GM19023 (cell line): ENCODE results near the gene IWS1.
"Not testable (repeated sequence)": the region's sequence is repeated elsewhere in the genome, so short reads cannot be mapped to it uniquely, and the experiment has no call there.

Experiments
- ATAC-seq: cut with Tn5 transposase; IDR thresholded peaks from one replicate; pipeline ENCODE4 v1.9.1; 2021; ENCODE audit warnings: mild to moderate bottlenecking, moderate library complexity; ENCODE audit not compliant: unreplicated experiment

The IWS1 gene

DNA sequence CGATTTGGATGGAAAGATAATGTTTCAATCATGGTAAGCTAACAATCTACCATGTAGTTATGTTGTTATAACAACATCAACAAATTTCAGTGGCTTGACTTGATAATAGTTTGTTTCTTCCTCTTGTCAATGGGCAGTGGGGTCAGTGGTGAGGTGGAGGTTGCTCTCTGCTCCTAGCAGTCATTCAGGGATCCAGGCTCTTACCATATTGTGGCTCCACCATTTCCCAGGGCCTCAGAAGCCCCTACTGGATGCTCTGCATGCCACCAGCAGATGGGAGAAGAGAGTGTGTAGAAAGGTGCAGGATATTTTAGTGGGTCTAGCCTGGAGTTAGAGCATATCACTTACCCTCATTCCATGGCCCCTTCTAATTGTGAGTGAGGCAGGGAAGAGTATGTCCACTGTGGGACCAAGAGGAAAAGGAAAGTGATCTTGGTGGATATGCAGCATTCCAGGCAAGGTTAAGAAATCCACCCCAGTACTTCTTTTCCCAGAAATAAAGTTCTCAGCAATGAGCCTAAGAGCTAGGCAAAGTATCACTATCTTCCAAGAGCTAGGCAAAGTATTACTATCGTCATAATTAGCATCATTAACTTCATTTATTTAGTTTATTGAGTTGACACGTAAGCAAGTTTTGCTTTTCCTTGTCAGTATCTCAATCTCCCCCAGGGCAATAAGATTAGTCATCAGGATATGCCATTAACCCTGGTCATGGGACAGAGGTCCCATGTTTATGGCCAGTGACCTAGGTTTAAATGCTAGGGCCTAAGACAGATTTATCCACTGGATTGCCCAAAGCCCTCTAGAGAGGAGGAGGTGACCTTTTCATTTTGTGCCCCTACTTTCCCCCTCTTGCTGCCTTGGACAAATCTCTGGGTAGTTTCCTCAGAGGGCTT lies 4.2 kb upstream of the IWS1 start:
- no peak for ATAC-seq

DNA sequence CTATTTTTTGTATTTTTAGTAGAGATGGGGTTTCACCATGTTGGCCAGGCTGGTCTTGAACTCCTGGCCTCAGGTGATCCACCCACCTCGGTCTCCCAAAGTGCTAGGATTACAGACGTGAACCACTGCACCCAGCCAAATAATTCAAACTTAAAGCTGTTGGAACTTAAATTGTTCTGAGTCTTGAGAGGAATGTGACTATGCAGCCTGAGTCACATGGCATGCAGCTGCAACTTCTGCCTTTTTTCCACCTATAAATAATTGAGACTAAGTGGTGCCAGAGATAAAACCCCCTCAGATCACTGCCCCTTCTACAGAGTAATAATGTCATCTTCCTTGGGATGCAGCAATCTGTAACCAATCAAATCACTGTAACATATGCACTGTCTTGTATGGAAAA lies 3.1 kb upstream of the IWS1 start:
- ATAC-seq: not testable (repeated sequence)

DNA sequence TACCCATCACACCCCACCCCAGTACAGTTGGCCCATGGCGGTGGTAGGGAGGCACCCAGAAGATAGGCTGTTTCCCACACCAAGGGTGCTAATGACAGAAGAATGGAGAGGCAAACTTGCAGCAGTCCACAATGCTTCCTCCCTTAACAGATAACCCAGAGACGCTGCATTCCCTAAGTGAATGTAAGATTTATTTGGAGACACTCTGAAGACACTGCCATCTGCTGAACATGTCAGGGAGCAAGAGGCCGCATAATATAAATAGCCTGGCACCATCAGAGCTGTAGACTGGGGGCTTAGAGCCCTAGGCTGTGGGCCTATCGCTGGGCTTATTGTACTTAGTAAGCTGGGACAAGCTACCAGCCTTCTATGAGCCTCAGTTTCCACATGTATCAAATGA lies 2.2 kb upstream of the IWS1 start:
- ATAC-seq: no peak

DNA sequence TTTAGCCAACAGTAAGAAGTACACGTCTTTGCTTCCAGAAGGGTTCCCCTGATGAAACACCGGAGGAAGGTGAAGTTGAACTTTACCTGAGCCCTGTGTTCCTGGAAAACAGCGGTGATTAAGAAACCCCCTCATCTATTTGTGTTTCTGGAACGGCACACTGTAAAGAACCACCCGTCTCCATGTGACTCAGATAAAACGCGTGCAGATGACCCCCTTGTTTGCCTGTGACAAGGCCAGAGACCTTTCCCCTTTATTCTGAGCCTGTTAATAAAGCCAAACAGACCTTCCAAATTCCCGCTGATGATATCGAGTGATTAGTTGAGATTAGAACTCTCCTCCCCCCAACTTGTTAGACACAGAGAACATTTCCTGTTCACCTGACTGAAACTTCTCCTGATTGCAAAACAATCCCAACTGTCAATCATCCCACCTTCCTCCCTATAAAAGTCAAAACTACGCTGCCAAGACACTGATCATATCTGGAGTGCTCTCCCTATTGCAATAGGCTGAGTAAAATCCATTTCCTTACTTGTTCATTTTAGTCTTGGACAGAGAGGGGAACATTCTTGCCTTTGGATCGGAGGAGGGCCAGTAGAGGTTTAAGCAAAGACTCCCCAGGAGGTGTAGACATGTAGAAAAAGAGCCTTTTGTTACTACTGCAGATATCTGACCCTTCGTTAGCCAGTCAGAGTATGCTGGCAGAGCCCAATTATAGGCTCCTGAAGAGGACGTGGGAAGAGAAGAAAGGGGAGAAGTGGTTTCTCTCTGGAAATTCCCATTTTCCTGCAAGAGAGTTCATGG lies 914 bp upstream of the IWS1 start:
- ATAC-seq: peak; percentile 15

GRCh38 chr2:127525691-127526131 lies 578 bp downstream of the IWS1 start:
- peak; percentile 7 for ATAC-seq

GRCh38 chr2:127524198-127524834 lies 2.0 kb downstream of the IWS1 start:
- not testable (repeated sequence) for ATAC-seq

GRCh38 chr2:127523269-127523939 lies 2.9 kb downstream of the IWS1 start:
- ATAC-seq: no peak

DNA sequence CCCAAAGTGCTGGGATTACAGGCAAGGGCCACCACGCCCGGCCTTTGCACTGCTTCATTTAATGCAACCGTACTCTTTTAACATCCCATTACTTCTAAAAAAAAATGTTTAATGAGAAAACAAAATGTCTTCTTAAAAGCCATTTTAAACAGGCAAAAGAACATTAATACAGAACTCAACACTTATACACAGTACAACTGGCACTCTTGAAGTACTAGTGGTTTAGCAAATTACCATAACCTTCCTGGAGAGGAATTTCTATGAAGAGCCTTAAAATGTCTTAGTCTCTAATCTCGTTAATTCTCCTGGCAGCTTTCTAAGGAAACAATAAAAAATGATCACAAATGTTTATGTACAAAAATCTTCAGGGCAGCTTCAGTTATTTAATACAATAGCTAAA lies 5.9 kb downstream of the IWS1 start:
- no peak for ATAC-seq

- no peak for ATAC-seq
Observed at GRCh38 chr2:127517465-127517864, 8.8 kb downstream of the IWS1 start.

DNA sequence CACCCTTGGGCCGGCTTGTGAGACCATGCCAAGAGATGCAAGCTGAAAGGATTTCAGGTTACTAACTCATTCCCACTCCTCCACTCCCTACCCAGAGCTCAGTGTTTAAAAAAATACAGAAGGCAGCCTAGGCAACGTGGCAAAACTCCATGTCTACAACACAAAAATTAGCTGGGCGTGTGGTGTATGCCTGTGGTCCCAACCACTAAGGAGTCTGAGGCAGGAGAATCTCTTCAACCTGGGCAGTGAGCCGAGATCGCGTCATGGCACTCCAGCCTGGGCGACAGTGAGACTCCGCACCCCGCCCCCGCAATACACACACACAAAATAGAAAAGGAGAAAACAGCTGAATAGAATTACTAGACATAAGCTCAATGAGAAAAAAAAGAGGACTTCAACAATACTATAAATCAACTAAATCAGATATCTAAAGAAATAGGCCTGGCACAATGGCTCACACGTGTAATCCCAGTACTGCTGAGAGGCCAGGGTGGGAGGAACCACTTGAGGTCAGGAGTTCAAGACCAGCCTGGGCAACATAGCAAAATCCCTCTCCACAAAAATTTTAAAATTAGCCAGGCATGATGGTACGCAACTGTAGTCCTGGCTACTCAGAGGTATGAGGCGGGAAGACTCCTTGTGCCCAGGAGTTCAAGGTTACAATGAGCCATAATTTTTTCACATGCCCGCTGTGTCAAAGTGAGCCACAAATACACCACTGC lies 10.1 kb downstream of the IWS1 start:
- ATAC-seq: no peak

DNA sequence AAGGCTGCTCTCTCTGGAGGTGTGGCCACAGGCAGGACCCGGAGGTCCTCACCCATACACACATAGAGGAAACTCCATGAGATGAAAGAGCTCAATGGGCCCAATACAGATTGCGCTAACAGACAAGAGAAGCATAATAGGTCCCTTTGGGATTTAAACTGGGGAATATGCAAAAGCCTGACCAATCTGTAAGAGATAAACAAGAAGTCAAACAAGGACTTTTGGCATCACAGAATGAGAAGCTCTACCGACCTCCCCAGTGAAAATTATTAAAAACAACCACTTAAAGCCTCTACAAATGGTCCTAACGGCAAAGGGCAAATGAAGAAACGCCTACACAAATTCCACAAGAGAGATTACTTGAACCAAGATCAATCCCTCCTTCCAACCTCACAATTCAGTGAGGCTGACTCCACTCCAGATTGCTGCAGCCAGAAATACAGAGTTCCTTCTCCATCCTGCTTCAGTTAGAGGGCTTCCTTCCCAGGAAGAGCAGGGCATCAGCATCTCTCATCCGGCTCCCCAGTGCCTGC lies 10.8 kb downstream of the IWS1 start:
- no peak for ATAC-seq

DNA sequence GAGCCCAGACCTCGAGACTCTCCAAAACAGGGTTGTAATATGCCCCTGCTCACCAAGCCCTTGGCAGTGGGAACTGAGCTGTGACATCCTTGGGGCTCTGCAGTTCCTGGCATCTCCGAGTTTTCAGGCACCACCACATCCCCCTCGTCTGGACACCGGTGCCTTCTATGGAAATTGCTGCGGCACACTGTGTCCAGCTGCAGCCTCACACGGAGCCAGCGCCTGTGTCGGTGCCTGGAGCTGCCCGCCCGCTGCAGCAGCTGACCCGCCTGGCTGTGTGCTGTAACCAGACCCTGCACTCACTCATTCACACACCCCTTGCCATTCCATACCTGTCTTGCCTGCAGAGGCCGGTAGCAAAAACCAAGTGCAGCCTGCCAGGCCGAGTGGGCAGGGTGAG lies 11.8 kb downstream of the IWS1 start:
- ATAC-seq: no peak

- ATAC-seq: no peak
Observed at GRCh38 chr2:127514076-127514475, 12.2 kb downstream of the IWS1 start.

DNA sequence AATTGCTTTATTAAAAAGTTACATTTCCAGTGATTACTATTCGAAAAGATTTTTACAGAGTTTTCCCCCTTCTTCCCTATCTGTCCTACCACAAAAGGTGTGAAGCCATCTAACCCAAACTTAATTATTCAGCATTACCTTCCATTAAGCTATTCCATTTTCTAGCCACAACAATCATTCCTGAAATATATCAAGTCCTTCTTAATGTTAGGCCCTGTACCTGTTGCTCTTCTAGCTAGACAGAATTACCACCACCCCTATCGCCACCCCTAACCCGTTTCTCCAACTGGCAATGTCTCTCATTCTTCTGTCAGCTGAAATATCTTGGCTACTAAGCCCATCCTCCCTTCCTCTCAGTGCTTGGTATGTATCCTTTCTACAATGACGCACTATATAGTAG lies 13.9 kb downstream of the IWS1 start:
- ATAC-seq: no peak

GRCh38 chr2:127511917-127512316 lies 14.4 kb downstream of the IWS1 start:
- ATAC-seq: no peak

- ATAC-seq: no peak
Observed at GRCh38 chr2:127511090-127511695, 15.1 kb downstream of the IWS1 start.

- ATAC-seq: no peak
Observed at GRCh38 chr2:127510073-127510472, 16.2 kb downstream of the IWS1 start.

DNA sequence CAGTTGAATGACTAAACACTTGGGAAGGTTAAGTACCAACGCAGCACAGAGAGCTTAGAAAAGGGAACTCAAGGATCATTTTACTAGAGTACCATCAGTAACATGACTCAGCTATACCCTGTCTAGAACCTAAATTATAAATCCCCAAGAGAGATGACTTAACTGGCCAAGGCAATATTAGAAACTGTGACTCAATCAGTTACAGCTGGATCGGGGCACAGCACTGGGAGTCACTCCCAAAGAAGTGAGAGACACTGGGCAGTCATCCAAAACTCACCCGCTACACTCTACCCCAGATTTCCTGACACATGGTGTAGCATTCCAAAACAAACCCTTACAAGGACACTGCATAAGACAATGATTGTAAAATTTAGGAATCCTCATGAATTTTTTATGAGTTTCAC lies 17.7 kb downstream of the IWS1 start:
- ATAC-seq: no peak

GRCh38 chr2:127508023-127508630 lies 18.2 kb downstream of the IWS1 start:
- ATAC-seq: no peak
